GM23338 (cell line): Measurements from ENCODE around the gene SNTG2. TPM values are rescaled to one million over a fixed set of nuclear protein-coding genes. Genes with fewer than 3 reads are reported as not detected.

ENCODE experiments used
- ATAC-seq: fragments of 200-7000 bp; cut with Tn5 transposase; 3 replicates; pipeline ENCODE4 v1.9.1; 2020
- DNase-seq: peaks from one replicate; pipeline ENCODE4 v3.0.0-alpha.2; 2015; ENCODE audit warnings: low spot score
- H2AFZ ChIP-seq: fragments of 200-600 bp; sonication (generic); 2 replicates; pipeline ENCODE4 v1.8.0; 2016; ENCODE audit warnings: antibody characterized with exemption, mild to moderate bottlenecking, moderate library complexity
- H3F3A ChIP-seq: fragments of 200-600 bp; sonication (generic); replicated peaks from 2 replicates; pipeline ENCODE4 v1.8.0; 2017; ENCODE audit warnings: antibody characterized with exemption, mixed run types, low read depth
- H3K27ac ChIP-seq: fragments of 200-600 bp; sonication (generic); 2 replicates; pipeline ENCODE4 v1.6.1; 2016; ENCODE audit warnings: low read depth
- H3K27me3 ChIP-seq: fragments of 200-600 bp; sonication (generic); 2 replicates; pipeline ENCODE4 v1.8.0; 2016; ENCODE audit warnings: mild to moderate bottlenecking, mixed run types, moderate library complexity; ENCODE audit not compliant: insufficient read depth
- H3K36me3 ChIP-seq: fragments of 200-600 bp; sonication (generic); 2 replicates; pipeline ENCODE4 v1.8.0; 2016; ENCODE audit warnings: mild to moderate bottlenecking; ENCODE audit not compliant: insufficient read depth
- H3K4me1 ChIP-seq: fragments of 200-600 bp; sonication (generic); 2 replicates; pipeline ENCODE4 v1.8.0; 2016; ENCODE audit warnings: mild to moderate bottlenecking, moderate library complexity; ENCODE audit not compliant: insufficient read depth
- H3K4me2 ChIP-seq: fragments of 200-600 bp; sonication (generic); 2 replicates; pipeline ENCODE4 v1.7.1; 2017; ENCODE audit warnings: mixed run types
- H3K4me3 ChIP-seq: fragments of 200-600 bp; sonication (generic); 2 replicates; pipeline ENCODE4 v1.6.1; 2016; ENCODE audit warnings: mixed run types
- H3K79me2 ChIP-seq: fragments of 200-600 bp; sonication (generic); replicated peaks from 2 replicates; pipeline ENCODE4 v1.8.0; 2017; ENCODE audit warnings: mild to moderate bottlenecking; ENCODE audit not compliant: insufficient read depth
- H3K9me2 ChIP-seq: fragments of 200-600 bp; sonication (generic); 2 replicates; pipeline ENCODE4 v1.8.0; 2017; ENCODE audit not compliant: insufficient read depth
- H4K20me1 ChIP-seq: fragments of 200-600 bp; sonication (generic); replicated peaks from 2 replicates; pipeline ENCODE4 v1.8.0; 2017; ENCODE audit warnings: mild to moderate bottlenecking; ENCODE audit not compliant: insufficient read depth
- H3K27ac Mint-ChIP-seq: 2 replicates; pipeline ENCODE4 v1.8.0; 2020; ENCODE audit warnings: inconsistent platforms, mild to moderate bottlenecking, moderate library complexity, mixed read lengths
- H3K27me3 Mint-ChIP-seq: 3 replicates; pipeline ENCODE4 v1.8.0; 2022; ENCODE audit warnings: low read depth, mild to moderate bottlenecking, moderate library complexity, mixed read lengths, inconsistent platforms; ENCODE audit not compliant: insufficient read depth, poor library complexity
- H3K36me3 Mint-ChIP-seq: 3 replicates; pipeline ENCODE4 v1.8.0; 2021; ENCODE audit warnings: low read depth, mild to moderate bottlenecking, inconsistent platforms, moderate library complexity, mixed read lengths
- H3K4me1 Mint-ChIP-seq: 3 replicates; pipeline ENCODE4 v1.8.0; 2020; ENCODE audit warnings: mild to moderate bottlenecking, inconsistent platforms, mixed read lengths
- H3K4me3 Mint-ChIP-seq: 3 replicates; pipeline ENCODE4 v1.8.0; 2021; ENCODE audit warnings: moderate library complexity, mild to moderate bottlenecking, inconsistent platforms, mixed read lengths
- H3K9me3 Mint-ChIP-seq: 3 replicates; pipeline ENCODE4 v1.8.0; 2020; ENCODE audit warnings: moderate library complexity, mild to moderate bottlenecking, inconsistent platforms, mixed read lengths
- CREB1 ChIP-seq: fragments of 250-450 bp; sonication (Bioruptor Pico); IDR thresholded peaks from 2 replicates; pipeline ENCODE4 v1.5.0; 2020; ENCODE audit warnings: low read depth, mild to moderate bottlenecking, moderate library complexity
- CTCF ChIP-seq, 2 experiments: fragments of 200-600 bp in 1 of 2; sonication (generic) in 1 of 2; conservative IDR thresholded peaks; 2 replicates each; pipeline versions ENCODE4 v1.5.1 to v1.6.1; 2016 to 2017; ENCODE audit warnings: antibody characterized with exemption in 2 of 2, low read depth in 2 of 2, mild to moderate bottlenecking in 2 of 2, moderate library complexity in 1 of 2
- ETS1 ChIP-seq: IDR thresholded peaks from 2 replicates; pipeline ENCODE4 v1.6.1; 2016; ENCODE audit warnings: antibody characterized with exemption
- EZH2 ChIP-seq: fragments of 200-600 bp; sonication (generic); IDR thresholded peaks from one replicate; pipeline ENCODE4 v1.8.0; 2017; ENCODE audit warnings: antibody characterized with exemption, mild to moderate bottlenecking, low read depth; ENCODE audit not compliant: unreplicated experiment
- EZH2phosphoT487 ChIP-seq: fragments of 200-600 bp; sonication (generic); IDR thresholded peaks from one replicate; pipeline ENCODE4 v1.8.1; 2018; ENCODE audit warnings: antibody characterized with exemption; ENCODE audit not compliant: unreplicated experiment
- JUNB ChIP-seq: IDR thresholded peaks from one replicate; pipeline ENCODE4 v1.6.1; 2016; ENCODE audit warnings: antibody characterized with exemption; ENCODE audit not compliant: unreplicated experiment
- NANOG ChIP-seq: IDR thresholded peaks from 2 replicates; pipeline ENCODE4 v1.6.1; 2016; ENCODE audit warnings: antibody characterized with exemption, borderline replicate concordance
- POLR2AphosphoS5 ChIP-seq: IDR thresholded peaks from 2 replicates; pipeline ENCODE4 v1.6.1; 2016; ENCODE audit warnings: antibody characterized with exemption, low read depth
- STAT1 ChIP-seq: IDR thresholded peaks from one replicate; pipeline ENCODE4 v1.6.1; 2016; ENCODE audit warnings: antibody characterized with exemption; ENCODE audit not compliant: unreplicated experiment
- ZNF114 ChIP-seq: fragments of 250-450 bp; sonication (Bioruptor Pico); IDR thresholded peaks from 2 replicates; pipeline ENCODE4 v1.5.0; 2020; ENCODE audit warnings: mild to moderate bottlenecking, moderate library complexity
- ZNF331 ChIP-seq: fragments of 250-450 bp; sonication (Bioruptor Pico); IDR thresholded peaks from 2 replicates; pipeline ENCODE4 v1.5.0; 2020; ENCODE audit warnings: low read depth, mild to moderate bottlenecking, moderate library complexity
- polyA plus RNA-seq: library from polyadenylated mRNA; unstranded; fragments of >200 nt; fragmentation: Nextera tagmentation; extraction: Ambion mirVana; gene quantifications from 2 replicates; pipeline ENCODE4 v1.2.1, GENCODE V29; 2016
- total RNA-seq: library from RNA; depleted of rRNA; stranded (reverse); fragments of >200 nt; shearing (Covaris generic); gene quantifications from 2 replicates; pipeline ENCODE4 v1.2.3, GENCODE V29; 2014
- TF ChIP-seq, protein P1 (sequence below): fragments of 250-450 bp; sonication (Bioruptor Pico); IDR thresholded peaks from 2 replicates; pipeline ENCODE4 v1.5.0; 2020; ENCODE audit warnings: mild to moderate bottlenecking, moderate library complexity
- TF ChIP-seq, protein P2 (sequence below): IDR thresholded peaks from one replicate; pipeline ENCODE4 v1.6.1; 2018; ENCODE audit warnings: antibody characterized with exemption; ENCODE audit not compliant: unreplicated experiment

The SNTG2 gene
- total and polyA plus RNA-seq, 2 experiments from 2014 or later = 27.5 to 60.4 TPM

GRCh38 chr2:1397350-1397749 lies 446.7 kb downstream of the SNTG2 start:
- H3K4me2 ChIP-seq = no peak overlapping the region
- no peak overlapping the region for H2AFZ ChIP-seq
- no peak for DNase-seq
- peaks cover 5% of the 10 kb centered on the region; the same call in 2 of the 3 replicates for H3K4me1 Mint-ChIP-seq
- no peaks in the 10 kb centered on the region for H3K9me2 ChIP-seq
- no peak overlapping the region for H3K27ac ChIP-seq
- H3K9me3 Mint-ChIP-seq = no peaks in the 10 kb centered on the region; the same call in 2 of the 3 replicates
- no peaks in the 10 kb centered on the region for H3K36me3 ChIP-seq
- H4K20me1 ChIP-seq = no peaks in the 10 kb centered on the region
- no peak overlapping the region for H3K4me3 Mint-ChIP-seq
- no peak for ATAC-seq
- no peaks in the 10 kb centered on the region for H3K79me2 ChIP-seq
- no peak overlapping the region for H3K4me3 ChIP-seq
- H3F3A ChIP-seq = no peaks in the 10 kb centered on the region
- no peaks in the 10 kb centered on the region for H3K27me3 ChIP-seq
- no peaks in the 10 kb centered on the region for H3K4me1 ChIP-seq
- H3K27me3 Mint-ChIP-seq = peaks cover 8% of the 10 kb centered on the region
- no peaks in the 10 kb centered on the region for H3K36me3 Mint-ChIP-seq
- TF ChIP-seq, protein P1, sequence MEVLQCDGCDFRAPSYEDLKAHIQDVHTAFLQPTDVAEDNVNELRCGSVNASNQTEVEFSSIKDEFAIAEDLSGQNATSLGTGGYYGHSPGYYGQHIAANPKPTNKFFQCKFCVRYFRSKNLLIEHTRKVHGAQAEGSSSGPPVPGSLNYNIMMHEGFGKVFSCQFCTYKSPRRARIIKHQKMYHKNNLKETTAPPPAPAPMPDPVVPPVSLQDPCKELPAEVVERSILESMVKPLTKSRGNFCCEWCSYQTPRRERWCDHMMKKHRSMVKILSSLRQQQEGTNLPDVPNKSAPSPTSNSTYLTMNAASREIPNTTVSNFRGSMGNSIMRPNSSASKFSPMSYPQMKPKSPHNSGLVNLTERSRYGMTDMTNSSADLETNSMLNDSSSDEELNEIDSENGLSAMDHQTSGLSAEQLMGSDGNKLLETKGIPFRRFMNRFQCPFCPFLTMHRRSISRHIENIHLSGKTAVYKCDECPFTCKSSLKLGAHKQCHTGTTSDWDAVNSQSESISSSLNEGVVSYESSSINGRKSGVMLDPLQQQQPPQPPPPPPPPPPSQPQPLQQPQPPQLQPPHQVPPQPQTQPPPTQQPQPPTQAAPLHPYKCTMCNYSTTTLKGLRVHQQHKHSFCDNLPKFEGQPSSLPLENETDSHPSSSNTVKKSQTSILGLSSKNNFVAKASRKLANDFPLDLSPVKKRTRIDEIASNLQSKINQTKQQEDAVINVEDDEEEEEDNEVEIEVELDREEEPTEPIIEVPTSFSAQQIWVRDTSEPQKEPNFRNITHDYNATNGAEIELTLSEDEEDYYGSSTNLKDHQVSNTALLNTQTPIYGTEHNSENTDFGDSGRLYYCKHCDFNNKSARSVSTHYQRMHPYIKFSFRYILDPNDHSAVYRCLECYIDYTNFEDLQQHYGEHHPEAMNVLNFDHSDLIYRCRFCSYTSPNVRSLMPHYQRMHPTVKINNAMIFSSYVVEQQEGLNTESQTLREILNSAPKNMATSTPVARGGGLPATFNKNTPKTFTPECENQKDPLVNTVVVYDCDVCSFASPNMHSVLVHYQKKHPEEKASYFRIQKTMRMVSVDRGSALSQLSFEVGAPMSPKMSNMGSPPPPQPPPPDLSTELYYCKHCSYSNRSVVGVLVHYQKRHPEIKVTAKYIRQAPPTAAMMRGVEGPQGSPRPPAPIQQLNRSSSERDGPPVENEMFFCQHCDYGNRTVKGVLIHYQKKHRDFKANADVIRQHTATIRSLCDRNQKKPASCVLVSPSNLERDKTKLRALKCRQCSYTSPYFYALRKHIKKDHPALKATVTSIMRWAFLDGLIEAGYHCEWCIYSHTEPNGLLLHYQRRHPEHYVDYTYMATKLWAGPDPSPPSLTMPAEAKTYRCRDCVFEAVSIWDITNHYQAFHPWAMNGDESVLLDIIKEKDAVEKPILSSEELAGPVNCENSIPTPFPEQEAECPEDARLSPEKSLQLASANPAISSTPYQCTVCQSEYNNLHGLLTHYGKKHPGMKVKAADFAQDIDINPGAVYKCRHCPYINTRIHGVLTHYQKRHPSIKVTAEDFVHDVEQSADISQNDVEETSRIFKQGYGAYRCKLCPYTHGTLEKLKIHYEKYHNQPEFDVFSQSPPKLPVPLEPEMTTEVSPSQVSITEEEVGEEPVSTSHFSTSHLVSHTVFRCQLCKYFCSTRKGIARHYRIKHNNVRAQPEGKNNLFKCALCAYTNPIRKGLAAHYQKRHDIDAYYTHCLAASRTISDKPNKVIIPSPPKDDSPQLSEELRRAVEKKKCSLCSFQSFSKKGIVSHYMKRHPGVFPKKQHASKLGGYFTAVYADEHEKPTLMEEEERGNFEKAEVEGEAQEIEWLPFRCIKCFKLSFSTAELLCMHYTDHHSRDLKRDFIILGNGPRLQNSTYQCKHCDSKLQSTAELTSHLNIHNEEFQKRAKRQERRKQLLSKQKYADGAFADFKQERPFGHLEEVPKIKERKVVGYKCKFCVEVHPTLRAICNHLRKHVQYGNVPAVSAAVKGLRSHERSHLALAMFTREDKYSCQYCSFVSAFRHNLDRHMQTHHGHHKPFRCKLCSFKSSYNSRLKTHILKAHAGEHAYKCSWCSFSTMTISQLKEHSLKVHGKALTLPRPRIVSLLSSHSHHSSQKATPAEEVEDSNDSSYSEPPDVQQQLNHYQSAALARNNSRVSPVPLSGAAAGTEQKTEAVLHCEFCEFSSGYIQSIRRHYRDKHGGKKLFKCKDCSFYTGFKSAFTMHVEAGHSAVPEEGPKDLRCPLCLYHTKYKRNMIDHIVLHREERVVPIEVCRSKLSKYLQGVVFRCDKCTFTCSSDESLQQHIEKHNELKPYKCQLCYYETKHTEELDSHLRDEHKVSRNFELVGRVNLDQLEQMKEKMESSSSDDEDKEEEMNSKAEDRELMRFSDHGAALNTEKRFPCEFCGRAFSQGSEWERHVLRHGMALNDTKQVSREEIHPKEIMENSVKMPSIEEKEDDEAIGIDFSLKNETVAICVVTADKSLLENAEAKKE = no peak
- TF ChIP-seq ZNF114 (CRISPR knock-in tag) = no peak
- no peak for TF ChIP-seq ETS1
- TF ChIP-seq NANOG = no peak
- TF ChIP-seq, protein P2, sequence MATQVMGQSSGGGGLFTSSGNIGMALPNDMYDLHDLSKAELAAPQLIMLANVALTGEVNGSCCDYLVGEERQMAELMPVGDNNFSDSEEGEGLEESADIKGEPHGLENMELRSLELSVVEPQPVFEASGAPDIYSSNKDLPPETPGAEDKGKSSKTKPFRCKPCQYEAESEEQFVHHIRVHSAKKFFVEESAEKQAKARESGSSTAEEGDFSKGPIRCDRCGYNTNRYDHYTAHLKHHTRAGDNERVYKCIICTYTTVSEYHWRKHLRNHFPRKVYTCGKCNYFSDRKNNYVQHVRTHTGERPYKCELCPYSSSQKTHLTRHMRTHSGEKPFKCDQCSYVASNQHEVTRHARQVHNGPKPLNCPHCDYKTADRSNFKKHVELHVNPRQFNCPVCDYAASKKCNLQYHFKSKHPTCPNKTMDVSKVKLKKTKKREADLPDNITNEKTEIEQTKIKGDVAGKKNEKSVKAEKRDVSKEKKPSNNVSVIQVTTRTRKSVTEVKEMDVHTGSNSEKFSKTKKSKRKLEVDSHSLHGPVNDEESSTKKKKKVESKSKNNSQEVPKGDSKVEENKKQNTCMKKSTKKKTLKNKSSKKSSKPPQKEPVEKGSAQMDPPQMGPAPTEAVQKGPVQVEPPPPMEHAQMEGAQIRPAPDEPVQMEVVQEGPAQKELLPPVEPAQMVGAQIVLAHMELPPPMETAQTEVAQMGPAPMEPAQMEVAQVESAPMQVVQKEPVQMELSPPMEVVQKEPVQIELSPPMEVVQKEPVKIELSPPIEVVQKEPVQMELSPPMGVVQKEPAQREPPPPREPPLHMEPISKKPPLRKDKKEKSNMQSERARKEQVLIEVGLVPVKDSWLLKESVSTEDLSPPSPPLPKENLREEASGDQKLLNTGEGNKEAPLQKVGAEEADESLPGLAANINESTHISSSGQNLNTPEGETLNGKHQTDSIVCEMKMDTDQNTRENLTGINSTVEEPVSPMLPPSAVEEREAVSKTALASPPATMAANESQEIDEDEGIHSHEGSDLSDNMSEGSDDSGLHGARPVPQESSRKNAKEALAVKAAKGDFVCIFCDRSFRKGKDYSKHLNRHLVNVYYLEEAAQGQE = no peak
- TF ChIP-seq POLR2AphosphoS5 = no peak
- TF ChIP-seq CTCF (conservative IDR thresholded peaks at IDR 0.05; ENCODE audit: low read depth in 2 of 2) = no peak
- no peak for TF ChIP-seq STAT1
- no peak for TF ChIP-seq EZH2
- TF ChIP-seq JUNB = no peak
- no peak for TF ChIP-seq EZH2phosphoT487
- no peak for TF ChIP-seq CREB1
- TF ChIP-seq ZNF331 (CRISPR knock-in tag) = no peak
- H3K27ac Mint-ChIP-seq = no peak overlapping the region
